ENCODE data around the gene CYTH2. TPM values are rescaled to one million over a fixed set of nuclear protein-coding genes. Genes with fewer than 3 reads are reported as not detected.
A peak's percentile ranks its signal among the peaks of the same experiment; 100 is the strongest.

CYTH2 gene
- total and polyA plus RNA-seq, 9 of the 15 experiments (the other 6 are each of a cell fraction or from before 2014, with no cell fraction given): 1.8 to 45.2 (median 23.8) TPM

DNA sequence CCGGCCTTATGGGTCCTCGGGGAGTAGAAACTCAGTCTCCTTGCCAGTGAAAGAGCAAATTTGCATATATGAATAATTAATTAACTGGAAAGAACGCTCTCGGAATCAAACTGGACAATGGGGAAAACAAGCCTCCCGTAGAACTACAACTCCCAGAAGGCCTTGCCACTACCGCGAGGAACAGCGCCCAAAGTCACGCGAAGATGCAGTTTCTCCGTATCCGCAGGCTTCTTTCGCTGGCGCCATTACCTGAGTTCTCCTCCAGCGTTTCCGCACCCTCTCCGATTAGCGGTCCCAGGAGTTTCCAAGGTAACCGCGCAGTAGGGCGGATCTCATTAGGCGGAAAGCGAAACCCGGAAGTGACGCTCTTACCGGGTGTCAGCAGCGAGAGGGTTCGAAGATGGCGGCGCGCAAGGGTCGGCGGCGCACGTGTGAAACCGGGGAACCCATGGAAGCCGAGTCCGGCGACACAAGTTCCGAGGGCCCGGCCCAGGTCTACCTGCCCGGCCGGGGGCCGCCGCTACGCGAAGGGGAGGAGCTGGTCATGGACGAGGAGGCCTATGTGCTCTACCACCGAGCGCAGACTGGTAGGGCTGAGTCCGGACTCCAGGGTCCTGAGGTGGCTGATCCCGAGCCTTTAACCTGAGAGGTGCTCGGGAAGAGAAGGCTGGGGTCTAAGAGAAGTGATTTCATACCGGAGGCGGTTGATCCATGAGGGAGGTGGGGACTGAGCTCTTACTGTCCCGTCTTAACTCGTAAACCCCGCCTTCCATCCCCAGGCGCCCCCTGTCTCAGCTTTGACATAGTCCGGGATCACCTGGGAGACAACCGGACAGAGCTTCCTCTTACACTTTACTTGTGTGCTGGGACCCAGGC lies 23.3 kb upstream of the CYTH2 start, which contains the start of gene GRWD1 (continued):
- TF ChIP-seq, protein P1, sequence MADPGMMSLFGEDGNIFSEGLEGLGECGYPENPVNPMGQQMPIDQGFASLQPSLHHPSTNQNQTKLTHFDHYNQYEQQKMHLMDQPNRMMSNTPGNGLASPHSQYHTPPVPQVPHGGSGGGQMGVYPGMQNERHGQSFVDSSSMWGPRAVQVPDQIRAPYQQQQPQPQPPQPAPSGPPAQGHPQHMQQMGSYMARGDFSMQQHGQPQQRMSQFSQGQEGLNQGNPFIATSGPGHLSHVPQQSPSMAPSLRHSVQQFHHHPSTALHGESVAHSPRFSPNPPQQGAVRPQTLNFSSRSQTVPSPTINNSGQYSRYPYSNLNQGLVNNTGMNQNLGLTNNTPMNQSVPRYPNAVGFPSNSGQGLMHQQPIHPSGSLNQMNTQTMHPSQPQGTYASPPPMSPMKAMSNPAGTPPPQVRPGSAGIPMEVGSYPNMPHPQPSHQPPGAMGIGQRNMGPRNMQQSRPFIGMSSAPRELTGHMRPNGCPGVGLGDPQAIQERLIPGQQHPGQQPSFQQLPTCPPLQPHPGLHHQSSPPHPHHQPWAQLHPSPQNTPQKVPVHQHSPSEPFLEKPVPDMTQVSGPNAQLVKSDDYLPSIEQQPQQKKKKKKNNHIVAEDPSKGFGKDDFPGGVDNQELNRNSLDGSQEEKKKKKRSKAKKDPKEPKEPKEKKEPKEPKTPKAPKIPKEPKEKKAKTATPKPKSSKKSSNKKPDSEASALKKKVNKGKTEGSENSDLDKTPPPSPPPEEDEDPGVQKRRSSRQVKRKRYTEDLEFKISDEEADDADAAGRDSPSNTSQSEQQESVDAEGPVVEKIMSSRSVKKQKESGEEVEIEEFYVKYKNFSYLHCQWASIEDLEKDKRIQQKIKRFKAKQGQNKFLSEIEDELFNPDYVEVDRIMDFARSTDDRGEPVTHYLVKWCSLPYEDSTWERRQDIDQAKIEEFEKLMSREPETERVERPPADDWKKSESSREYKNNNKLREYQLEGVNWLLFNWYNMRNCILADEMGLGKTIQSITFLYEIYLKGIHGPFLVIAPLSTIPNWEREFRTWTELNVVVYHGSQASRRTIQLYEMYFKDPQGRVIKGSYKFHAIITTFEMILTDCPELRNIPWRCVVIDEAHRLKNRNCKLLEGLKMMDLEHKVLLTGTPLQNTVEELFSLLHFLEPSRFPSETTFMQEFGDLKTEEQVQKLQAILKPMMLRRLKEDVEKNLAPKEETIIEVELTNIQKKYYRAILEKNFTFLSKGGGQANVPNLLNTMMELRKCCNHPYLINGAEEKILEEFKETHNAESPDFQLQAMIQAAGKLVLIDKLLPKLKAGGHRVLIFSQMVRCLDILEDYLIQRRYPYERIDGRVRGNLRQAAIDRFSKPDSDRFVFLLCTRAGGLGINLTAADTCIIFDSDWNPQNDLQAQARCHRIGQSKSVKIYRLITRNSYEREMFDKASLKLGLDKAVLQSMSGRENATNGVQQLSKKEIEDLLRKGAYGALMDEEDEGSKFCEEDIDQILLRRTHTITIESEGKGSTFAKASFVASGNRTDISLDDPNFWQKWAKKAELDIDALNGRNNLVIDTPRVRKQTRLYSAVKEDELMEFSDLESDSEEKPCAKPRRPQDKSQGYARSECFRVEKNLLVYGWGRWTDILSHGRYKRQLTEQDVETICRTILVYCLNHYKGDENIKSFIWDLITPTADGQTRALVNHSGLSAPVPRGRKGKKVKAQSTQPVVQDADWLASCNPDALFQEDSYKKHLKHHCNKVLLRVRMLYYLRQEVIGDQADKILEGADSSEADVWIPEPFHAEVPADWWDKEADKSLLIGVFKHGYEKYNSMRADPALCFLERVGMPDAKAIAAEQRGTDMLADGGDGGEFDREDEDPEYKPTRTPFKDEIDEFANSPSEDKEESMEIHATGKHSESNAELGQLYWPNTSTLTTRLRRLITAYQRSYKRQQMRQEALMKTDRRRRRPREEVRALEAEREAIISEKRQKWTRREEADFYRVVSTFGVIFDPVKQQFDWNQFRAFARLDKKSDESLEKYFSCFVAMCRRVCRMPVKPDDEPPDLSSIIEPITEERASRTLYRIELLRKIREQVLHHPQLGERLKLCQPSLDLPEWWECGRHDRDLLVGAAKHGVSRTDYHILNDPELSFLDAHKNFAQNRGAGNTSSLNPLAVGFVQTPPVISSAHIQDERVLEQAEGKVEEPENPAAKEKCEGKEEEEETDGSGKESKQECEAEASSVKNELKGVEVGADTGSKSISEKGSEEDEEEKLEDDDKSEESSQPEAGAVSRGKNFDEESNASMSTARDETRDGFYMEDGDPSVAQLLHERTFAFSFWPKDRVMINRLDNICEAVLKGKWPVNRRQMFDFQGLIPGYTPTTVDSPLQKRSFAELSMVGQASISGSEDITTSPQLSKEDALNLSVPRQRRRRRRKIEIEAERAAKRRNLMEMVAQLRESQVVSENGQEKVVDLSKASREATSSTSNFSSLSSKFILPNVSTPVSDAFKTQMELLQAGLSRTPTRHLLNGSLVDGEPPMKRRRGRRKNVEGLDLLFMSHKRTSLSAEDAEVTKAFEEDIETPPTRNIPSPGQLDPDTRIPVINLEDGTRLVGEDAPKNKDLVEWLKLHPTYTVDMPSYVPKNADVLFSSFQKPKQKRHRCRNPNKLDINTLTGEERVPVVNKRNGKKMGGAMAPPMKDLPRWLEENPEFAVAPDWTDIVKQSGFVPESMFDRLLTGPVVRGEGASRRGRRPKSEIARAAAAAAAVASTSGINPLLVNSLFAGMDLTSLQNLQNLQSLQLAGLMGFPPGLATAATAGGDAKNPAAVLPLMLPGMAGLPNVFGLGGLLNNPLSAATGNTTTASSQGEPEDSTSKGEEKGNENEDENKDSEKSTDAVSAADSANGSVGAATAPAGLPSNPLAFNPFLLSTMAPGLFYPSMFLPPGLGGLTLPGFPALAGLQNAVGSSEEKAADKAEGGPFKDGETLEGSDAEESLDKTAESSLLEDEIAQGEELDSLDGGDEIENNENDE (IDR thresholded peaks at IDR 0.05; ENCODE audit: low read depth, low read length): no peak
- TF ChIP-seq PURB (CRISPR knock-in tag; IDR thresholded peaks at IDR 0.05; ENCODE audit: low read depth): no peak
- TF ChIP-seq SRF (CRISPR knock-in tag; IDR thresholded peaks at IDR 0.05): no peak
- TF ChIP-seq FOS (IDR thresholded peaks at IDR 0.05; ENCODE audit: extremely low read depth, insufficient read length): no peak
- TF ChIP-seq KLF10 (CRISPR knock-in tag; IDR thresholded peaks at IDR 0.05): no peak
- TF ChIP-seq, protein P2, sequence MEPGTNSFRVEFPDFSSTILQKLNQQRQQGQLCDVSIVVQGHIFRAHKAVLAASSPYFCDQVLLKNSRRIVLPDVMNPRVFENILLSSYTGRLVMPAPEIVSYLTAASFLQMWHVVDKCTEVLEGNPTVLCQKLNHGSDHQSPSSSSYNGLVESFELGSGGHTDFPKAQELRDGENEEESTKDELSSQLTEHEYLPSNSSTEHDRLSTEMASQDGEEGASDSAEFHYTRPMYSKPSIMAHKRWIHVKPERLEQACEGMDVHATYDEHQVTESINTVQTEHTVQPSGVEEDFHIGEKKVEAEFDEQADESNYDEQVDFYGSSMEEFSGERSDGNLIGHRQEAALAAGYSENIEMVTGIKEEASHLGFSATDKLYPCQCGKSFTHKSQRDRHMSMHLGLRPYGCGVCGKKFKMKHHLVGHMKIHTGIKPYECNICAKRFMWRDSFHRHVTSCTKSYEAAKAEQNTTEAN (CRISPR knock-in tag; IDR thresholded peaks at IDR 0.05): no peak
- TF ChIP-seq, protein P3, sequence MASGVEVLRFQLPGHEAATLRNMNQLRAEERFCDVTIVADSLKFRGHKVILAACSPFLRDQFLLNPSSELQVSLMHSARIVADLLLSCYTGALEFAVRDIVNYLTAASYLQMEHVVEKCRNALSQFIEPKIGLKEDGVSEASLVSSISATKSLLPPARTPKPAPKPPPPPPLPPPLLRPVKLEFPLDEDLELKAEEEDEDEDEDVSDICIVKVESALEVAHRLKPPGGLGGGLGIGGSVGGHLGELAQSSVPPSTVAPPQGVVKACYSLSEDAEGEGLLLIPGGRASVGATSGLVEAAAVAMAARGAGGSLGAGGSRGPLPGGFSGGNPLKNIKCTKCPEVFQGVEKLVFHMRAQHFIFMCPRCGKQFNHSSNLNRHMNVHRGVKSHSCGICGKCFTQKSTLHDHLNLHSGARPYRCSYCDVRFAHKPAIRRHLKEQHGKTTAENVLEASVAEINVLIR (CRISPR knock-in tag; IDR thresholded peaks at IDR 0.05): peak; percentile 83
- TF ChIP-seq ZNF695 (CRISPR knock-in tag; IDR thresholded peaks at IDR 0.05): no peak
- TF ChIP-seq PML (IDR thresholded peaks at IDR 0.05; ENCODE audit: low read length): peak; percentile 73
- TF ChIP-seq, protein P4, sequence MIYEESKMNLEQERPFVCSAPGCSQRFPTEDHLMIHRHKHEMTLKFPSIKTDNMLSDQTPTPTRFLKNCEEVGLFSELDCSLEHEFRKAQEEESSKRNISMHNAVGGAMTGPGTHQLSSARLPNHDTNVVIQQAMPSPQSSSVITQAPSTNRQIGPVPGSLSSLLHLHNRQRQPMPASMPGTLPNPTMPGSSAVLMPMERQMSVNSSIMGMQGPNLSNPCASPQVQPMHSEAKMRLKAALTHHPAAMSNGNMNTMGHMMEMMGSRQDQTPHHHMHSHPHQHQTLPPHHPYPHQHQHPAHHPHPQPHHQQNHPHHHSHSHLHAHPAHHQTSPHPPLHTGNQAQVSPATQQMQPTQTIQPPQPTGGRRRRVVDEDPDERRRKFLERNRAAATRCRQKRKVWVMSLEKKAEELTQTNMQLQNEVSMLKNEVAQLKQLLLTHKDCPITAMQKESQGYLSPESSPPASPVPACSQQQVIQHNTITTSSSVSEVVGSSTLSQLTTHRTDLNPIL (CRISPR knock-in tag; IDR thresholded peaks at IDR 0.05): no peak
- TF ChIP-seq ZNF780A (CRISPR knock-in tag; IDR thresholded peaks at IDR 0.05): no peak
- peak; percentile 89 for TF ChIP-seq ARHGAP35 (IDR thresholded peaks at IDR 0.05; ENCODE audit: partially characterized antibody)

Data from K562 (cell line).